Smooth muscle cell (in vitro differentiated cells): ENCODE measurements around the gene AMPH. TPM values are rescaled to one million over a fixed set of nuclear protein-coding genes. Genes with fewer than 3 reads are reported as not detected.
A peak's percentile ranks its signal among the peaks of the same experiment; 100 is the strongest.

Source experiments
- DNase-seq: peaks from one replicate; lab custom pipeline; 2025; ENCODE audit not compliant: unreplicated experiment; lab: John Stamatoyannopoulos, UW
- H2AFZ ChIP-seq: fragments of 200-600 bp; sonication (generic); 2 replicates; pipeline ENCODE4 v1.6.0; 2016; ENCODE audit warnings: antibody characterized with exemption, low read depth, mild to moderate bottlenecking
- H3F3A ChIP-seq: fragments of 200-600 bp; sonication (generic); 2 replicates; pipeline ENCODE4 v1.6.0; 2017; ENCODE audit warnings: antibody characterized with exemption, low read depth
- H3K27ac ChIP-seq: fragments of 200-600 bp; sonication (generic); 2 replicates; pipeline ENCODE4 v1.5.1; 2016; ENCODE audit warnings: low read depth, mild to moderate bottlenecking
- H3K27me3 ChIP-seq: fragments of 200-600 bp; sonication (generic); 2 replicates; pipeline ENCODE4 v1.6.1; 2016; ENCODE audit warnings: low read depth, mild to moderate bottlenecking
- H3K36me3 ChIP-seq: fragments of 200-600 bp; sonication (generic); 2 replicates; pipeline ENCODE4 v1.5.1; 2016; ENCODE audit warnings: low read depth
- H3K4me1 ChIP-seq: fragments of 200-600 bp; sonication (generic); 2 replicates; pipeline ENCODE4 v1.5.1; 2016; ENCODE audit warnings: low read depth
- H3K4me2 ChIP-seq: fragments of 200-600 bp; sonication (generic); 2 replicates; pipeline ENCODE4 v1.6.0; 2016; ENCODE audit warnings: mild to moderate bottlenecking
- H3K4me3 ChIP-seq: fragments of 200-600 bp; sonication (generic); 2 replicates; pipeline ENCODE4 v1.5.1; 2016; ENCODE audit warnings: mild to moderate bottlenecking
- H3K79me2 ChIP-seq: fragments of 200-600 bp; sonication (generic); 2 replicates; pipeline ENCODE4 v1.6.0; 2016; ENCODE audit warnings: low read depth, mild to moderate bottlenecking
- H3K9ac ChIP-seq: fragments of 200-600 bp; sonication (generic); 2 replicates; pipeline ENCODE4 v1.6.0; 2016; ENCODE audit warnings: low read depth
- H3K9me3 ChIP-seq: fragments of 200-600 bp; sonication (generic); replicated peaks from 2 replicates; pipeline ENCODE4 v1.5.1; 2016; ENCODE audit warnings: low read depth
- H4K20me1 ChIP-seq: fragments of 200-600 bp; sonication (generic); 2 replicates; pipeline ENCODE4 v1.6.0; 2016; ENCODE audit warnings: low read depth
- CTCF ChIP-seq: fragments of 200-600 bp; sonication (generic); IDR thresholded peaks from 2 replicates; pipeline ENCODE4 v1.5.1; 2017; ENCODE audit warnings: borderline replicate concordance, mild to moderate bottlenecking, antibody characterized with exemption; ENCODE audit not compliant: insufficient read depth, poor library complexity, severe bottlenecking
- WGBS: methylation state at CpG from one replicate; pipeline ENCODE4 v1.1.7; 2016; ENCODE audit warnings: low lambda C conversion rate; 5-methylcytosine and 5-hydroxymethylcytosine counted together
- polyA plus RNA-seq: library from polyadenylated mRNA; unstranded; fragments of >200 nt; fragmentation: Nextera tagmentation; extraction: Ambion mirVana; gene quantifications from 2 replicates; pipeline ENCODE4 v1.2.1, GENCODE V29; 2016
- total RNA-seq: library from RNA; depleted of rRNA; stranded (reverse); fragments of >200 nt; gene quantifications from 2 replicates; pipeline ENCODE4 v1.2.3, GENCODE V29; 2014

Gene AMPH
- total and polyA plus RNA-seq, 2 experiments from 2014 or later = 1.6 to 2.4 TPM

- Histone ChIP-seq H3K36me3 (no peaks in the 10 kb centered on the region), H3K27ac (no peak overlapping the region), H3K79me2 (no peaks in the 10 kb centered on the region), H3K9ac (no peak overlapping the region), H3K4me2 (no peak overlapping the region), H3K4me1 (no peaks in the 10 kb centered on the region), H3K27me3 (no peaks in the 10 kb centered on the region), H4K20me1 (no peaks in the 10 kb centered on the region), H3K9me3 (no peaks in the 10 kb centered on the region), H3K4me3 (no peak overlapping the region), H3F3A (no peaks in the 10 kb centered on the region), H2AFZ (no peak overlapping the region)
- no peak for DNase-seq
- no peak for TF ChIP-seq CTCF
- WGBS = 95% methylated on average over 7 of the region's 7 CpGs
Observed at GRCh38 chr7:38372290-38372689, 258.9 kb downstream of the AMPH start.

- H3K4me3 ChIP-seq = no peak overlapping the region
- peak overlapping the region; percentile 93 for H2AFZ ChIP-seq
- H3K36me3 ChIP-seq = no peaks in the 10 kb centered on the region
- DNase-seq = peak; percentile 47
- peak overlapping the region; percentile 70 for H3K4me2 ChIP-seq
- no peaks in the 10 kb centered on the region for H3K79me2 ChIP-seq
- H3K27ac ChIP-seq = no peak overlapping the region
- WGBS = 32% methylated on average over 8 of the region's 8 CpGs
- H3K4me1 ChIP-seq = no peaks in the 10 kb centered on the region
- no peaks in the 10 kb centered on the region for H3F3A ChIP-seq
- H3K9ac ChIP-seq = no peak overlapping the region
- H4K20me1 ChIP-seq = no peaks in the 10 kb centered on the region
- no peaks in the 10 kb centered on the region for H3K27me3 ChIP-seq
- H3K9me3 ChIP-seq = no peaks in the 10 kb centered on the region
- TF ChIP-seq CTCF = peak; percentile 79
Observed at GRCh38 chr7:38369816-38370493, 261.2 kb downstream of the AMPH start.

- no peaks in the 10 kb centered on the region for H3K9me3 ChIP-seq
- no peaks in the 10 kb centered on the region for H3K27me3 ChIP-seq
- no peaks in the 10 kb centered on the region for H3F3A ChIP-seq
- H3K27ac ChIP-seq = no peak overlapping the region
- H3K4me1 ChIP-seq = no peaks in the 10 kb centered on the region
- H3K4me2 ChIP-seq = no peak overlapping the region
- no peak overlapping the region for H3K9ac ChIP-seq
- 33% methylated on average over 5 of the region's 5 CpGs for WGBS
- H3K4me3 ChIP-seq = no peak overlapping the region
- no peak overlapping the region for H2AFZ ChIP-seq
- H3K36me3 ChIP-seq = no peaks in the 10 kb centered on the region
- DNase-seq = peak; percentile 19
- H3K79me2 ChIP-seq = no peaks in the 10 kb centered on the region
- TF ChIP-seq CTCF = peak; percentile 62
- H4K20me1 ChIP-seq = no peaks in the 10 kb centered on the region
Observed at GRCh38 chr7:38368191-38368605, 263.0 kb downstream of the AMPH start.

- Histone ChIP-seq H3F3A (no peaks in the 10 kb centered on the region), H4K20me1 (no peaks in the 10 kb centered on the region), H3K4me3 (no peak overlapping the region), H3K4me2 (no peak overlapping the region), H3K27ac (no peak overlapping the region), H3K27me3 (no peaks in the 10 kb centered on the region), H3K36me3 (no peaks in the 10 kb centered on the region), H3K4me1 (no peaks in the 10 kb centered on the region), H3K9me3 (no peaks in the 10 kb centered on the region), H3K79me2 (no peaks in the 10 kb centered on the region), H2AFZ (no peak overlapping the region), H3K9ac (no peak overlapping the region)
- TF ChIP-seq CTCF = no peak
- no peak for DNase-seq
- 90% methylated on average over 1 of the region's 1 CpG for WGBS
Observed at GRCh38 chr7:38367301-38367890, 263.8 kb downstream of the AMPH start.
